ENCODE data around the gene TRIM24.
"Not testable (repeated sequence)": the region's sequence is repeated elsewhere in the genome, so short reads cannot be mapped to it uniquely, and the experiment has no call there.

TRIM24 gene

GRCh38 chr7:138460176-138460648, at the start of gene TRIM24:
Gene TRIM24, plus strand, starts transcription at chr7:138460259. Its CDS starts 290 bp downstream, at chr7:138460549.
- DNase-seq, result no peak

GRCh38 chr7:138412077-138412476, 48.0 kb upstream of the TRIM24 start:
- DNase-seq, result not testable (repeated sequence)

GRCh38 chr7:138412921-138413320, 47.1 kb upstream of the TRIM24 start:
- not testable (repeated sequence) for DNase-seq

GRCh38 chr7:138417078-138417700, 42.9 kb upstream of the TRIM24 start:
- DNase-seq, result no peak

GRCh38 chr7:138417764-138418163, 42.3 kb upstream of the TRIM24 start:
- no peak for DNase-seq

- DNase-seq, result not testable (repeated sequence)
These were observed 41.7 kb upstream of the TRIM24 start for GRCh38 chr7:138418403-138418802.

GRCh38 chr7:138425026-138425425, 35.0 kb upstream of the TRIM24 start:
- no peak for DNase-seq

- DNase-seq, result no peak
These were observed 30.3 kb upstream of the TRIM24 start for GRCh38 chr7:138429577-138430250.

GRCh38 chr7:138431517-138431916, 28.5 kb upstream of the TRIM24 start:
- DNase-seq, result no peak

- DNase-seq, result no peak
These were observed 26.2 kb upstream of the TRIM24 start for GRCh38 chr7:138433583-138434443.

GRCh38 chr7:138434597-138435019, 25.5 kb upstream of the TRIM24 start:
- DNase-seq, result no peak

- DNase-seq, result no peak
These were observed 24.7 kb upstream of the TRIM24 start for GRCh38 chr7:138435231-138435919.

- no peak for DNase-seq
These were observed 23.7 kb upstream of the TRIM24 start for GRCh38 chr7:138436388-138436787.

- DNase-seq, result no peak
These were observed 19.6 kb upstream of the TRIM24 start for GRCh38 chr7:138440460-138440859.

GRCh38 chr7:138442822-138443221, 17.2 kb upstream of the TRIM24 start:
- no peak for DNase-seq

- peak; percentile 60 for DNase-seq
These were observed 10.5 kb upstream of the TRIM24 start for GRCh38 chr7:138449580-138449979.

GRCh38 chr7:138455609-138456008, 4.5 kb upstream of the TRIM24 start:
- no peak for DNase-seq

- DNase-seq, result no peak
These were observed 3.8 kb upstream of the TRIM24 start for GRCh38 chr7:138456220-138456619.

- DNase-seq, result no peak
These were observed 1.3 kb upstream of the TRIM24 start for GRCh38 chr7:138458576-138459412.

- DNase-seq, result peak; percentile 98
These were observed 465 bp upstream of the TRIM24 start for GRCh38 chr7:138459413-138460175.

Data from CD4-positive, alpha-beta T cell treated with Interleukin-6 for 4 hours (primary cell).